ENCODE results near the gene ASCL3.

DNA sequence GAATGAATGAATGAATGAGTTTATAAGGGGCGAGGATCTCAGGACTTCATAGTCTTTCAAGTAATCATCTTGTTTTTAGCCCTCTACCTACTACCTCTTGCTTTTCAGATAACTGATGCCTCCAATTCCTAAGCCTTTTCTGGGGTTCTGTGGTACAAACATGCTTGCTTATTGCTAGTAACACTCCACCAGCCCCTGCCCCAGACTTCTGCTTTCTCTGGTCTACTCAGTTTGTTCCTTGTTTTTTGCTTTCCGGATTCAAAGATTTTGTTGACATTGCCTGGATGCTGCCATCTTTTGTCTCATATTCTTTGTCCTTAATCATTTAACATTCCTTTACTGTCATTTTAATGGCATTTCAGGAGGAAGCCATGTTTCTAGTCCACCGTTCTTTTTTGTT, 30.3 kb upstream of the ASCL3 start:
- TF ChIP-seq, protein P1, sequence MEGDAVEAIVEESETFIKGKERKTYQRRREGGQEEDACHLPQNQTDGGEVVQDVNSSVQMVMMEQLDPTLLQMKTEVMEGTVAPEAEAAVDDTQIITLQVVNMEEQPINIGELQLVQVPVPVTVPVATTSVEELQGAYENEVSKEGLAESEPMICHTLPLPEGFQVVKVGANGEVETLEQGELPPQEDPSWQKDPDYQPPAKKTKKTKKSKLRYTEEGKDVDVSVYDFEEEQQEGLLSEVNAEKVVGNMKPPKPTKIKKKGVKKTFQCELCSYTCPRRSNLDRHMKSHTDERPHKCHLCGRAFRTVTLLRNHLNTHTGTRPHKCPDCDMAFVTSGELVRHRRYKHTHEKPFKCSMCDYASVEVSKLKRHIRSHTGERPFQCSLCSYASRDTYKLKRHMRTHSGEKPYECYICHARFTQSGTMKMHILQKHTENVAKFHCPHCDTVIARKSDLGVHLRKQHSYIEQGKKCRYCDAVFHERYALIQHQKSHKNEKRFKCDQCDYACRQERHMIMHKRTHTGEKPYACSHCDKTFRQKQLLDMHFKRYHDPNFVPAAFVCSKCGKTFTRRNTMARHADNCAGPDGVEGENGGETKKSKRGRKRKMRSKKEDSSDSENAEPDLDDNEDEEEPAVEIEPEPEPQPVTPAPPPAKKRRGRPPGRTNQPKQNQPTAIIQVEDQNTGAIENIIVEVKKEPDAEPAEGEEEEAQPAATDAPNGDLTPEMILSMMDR (IDR thresholded peaks at IDR 0.05): no peak
- no peak for TF ChIP-seq EP300 (IDR thresholded peaks at IDR 0.05)

Measured in esophagus muscularis mucosa (tissue), 3 donors.